AG08396 (cell line): ENCODE results near the gene C9orf85.

Experiments used
- DNase-seq: peaks from one replicate; pipeline ENCODE4 v3.0.0; 2012; ENCODE audit warnings: low spot score, mixed read lengths

C9orf85 gene

DNA sequence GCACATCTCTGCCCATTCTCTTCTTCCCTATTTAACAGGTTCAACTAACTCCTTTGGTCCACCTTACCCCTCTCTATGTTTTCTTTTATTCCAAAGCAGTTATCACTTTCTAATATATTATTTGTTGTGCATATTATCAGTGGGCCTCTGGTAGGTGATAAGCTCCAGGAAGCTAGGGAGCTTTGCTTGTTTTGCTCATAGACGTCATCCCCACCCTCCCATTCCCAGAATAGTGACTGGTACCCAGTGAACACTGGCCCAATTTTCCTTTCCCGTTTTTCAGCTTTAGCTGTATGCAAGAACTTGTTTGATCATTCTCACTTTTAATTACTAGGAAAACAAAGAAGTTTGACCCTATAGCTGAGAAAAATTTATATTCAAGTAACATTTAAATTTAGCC, 7.4 kb upstream of the C9orf85 start:
- DNase-seq = no peak

DNA sequence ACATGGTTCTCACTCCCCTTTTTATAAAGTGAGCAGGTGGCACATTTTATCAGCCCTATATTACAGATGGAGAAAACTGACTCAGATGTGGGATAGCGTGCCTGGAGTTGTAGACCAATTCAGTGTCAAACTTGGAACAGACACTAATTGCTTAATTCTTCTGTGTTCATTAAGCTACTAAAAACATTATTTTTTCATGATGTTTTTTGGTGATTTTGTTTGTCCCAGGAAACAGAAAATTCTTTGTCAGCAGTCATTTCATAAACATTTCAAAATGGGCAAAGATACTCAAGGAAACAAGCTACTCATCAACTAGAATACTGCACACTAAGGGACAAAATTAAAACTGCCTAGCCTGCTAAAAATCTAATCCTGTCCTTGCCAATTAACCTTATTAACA, 2.6 kb upstream of the C9orf85 start:
- DNase-seq = no peak

- DNase-seq = peak; percentile 43
Observed at GRCh38 chr9:71909887-71910649, 1.4 kb upstream of the C9orf85 start.

DNA sequence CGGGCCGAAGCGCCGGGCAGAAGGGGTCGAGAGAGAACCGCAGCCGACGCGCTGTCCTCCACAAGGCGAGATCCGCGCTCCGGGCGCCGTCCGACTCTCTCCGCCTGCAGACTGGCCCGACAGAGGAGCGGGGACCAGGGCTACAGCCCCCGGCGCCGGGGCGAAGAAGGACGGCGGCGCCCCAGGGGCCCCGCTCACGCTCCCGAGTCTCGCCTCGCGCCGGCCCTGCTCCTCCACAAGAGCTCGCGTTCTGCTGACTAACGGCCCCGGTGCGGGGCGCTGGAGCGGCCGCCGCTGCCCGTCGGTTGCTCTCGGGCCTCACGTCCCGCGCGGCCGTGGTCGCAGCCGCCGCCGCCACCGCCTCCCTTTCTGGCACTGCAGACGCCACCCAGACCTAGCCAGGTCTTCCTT, 784 bp upstream of the C9orf85 start:
- DNase-seq = peak; percentile 49

DNA sequence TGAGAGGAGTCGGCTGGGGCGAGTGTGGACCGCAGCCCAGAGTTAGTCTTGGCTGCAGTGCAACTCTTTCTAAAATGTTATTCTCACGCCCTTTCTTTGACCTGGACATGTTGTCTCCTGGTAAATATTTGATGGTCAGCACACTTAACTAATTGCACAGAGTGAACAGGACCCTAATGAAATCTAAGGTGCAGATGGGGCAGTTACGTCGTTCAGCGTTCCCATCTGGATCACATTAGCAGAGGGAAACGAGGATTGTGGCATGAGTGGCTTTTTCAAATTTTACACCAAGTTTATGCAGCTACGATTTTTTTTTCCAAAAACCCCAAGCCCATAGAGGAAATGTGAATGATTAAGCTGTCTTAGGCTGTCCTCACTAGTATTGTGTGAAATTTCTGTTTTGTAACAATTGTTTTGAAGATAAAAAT, 483 bp downstream of the C9orf85 start:
- peak; percentile 27 for DNase-seq

- no peak for DNase-seq
Observed at GRCh38 chr9:71915495-71915894, 4.1 kb downstream of the C9orf85 start.

DNA sequence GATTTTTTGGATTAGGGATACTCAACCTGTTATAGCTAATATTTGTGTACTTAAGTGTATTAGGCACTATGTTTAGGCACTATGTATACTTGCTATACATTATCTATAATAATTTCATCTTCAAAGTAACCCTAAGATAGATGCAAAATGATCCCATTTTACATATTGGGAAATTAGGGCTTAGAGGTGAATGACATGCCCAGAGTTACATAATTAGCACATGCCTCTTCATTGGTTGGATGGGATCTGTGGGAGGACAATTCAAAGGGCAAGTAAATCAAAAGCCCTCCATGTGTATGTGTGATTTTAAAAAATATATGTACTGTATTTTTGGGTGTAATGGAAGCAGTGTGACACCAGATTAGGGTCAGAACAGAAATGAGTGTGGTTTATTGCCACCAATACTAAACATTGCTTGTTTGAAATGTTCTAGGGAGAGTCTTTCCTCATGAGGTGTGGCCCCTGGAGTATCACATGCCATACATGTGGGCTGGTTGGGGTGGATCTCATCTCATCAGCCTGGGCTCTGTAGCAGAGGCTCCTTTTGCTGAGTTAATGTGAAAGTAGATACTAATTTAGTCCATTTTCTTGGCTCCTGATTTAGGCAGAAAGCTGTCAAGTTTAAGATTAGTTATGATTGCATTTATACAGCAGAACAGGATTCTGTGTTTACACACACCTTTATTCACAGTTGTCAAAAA, 5.5 kb downstream of the C9orf85 start:
- no peak for DNase-seq

GRCh38 chr9:71918419-71918818, 7.0 kb downstream of the C9orf85 start:
- DNase-seq = no peak

DNA sequence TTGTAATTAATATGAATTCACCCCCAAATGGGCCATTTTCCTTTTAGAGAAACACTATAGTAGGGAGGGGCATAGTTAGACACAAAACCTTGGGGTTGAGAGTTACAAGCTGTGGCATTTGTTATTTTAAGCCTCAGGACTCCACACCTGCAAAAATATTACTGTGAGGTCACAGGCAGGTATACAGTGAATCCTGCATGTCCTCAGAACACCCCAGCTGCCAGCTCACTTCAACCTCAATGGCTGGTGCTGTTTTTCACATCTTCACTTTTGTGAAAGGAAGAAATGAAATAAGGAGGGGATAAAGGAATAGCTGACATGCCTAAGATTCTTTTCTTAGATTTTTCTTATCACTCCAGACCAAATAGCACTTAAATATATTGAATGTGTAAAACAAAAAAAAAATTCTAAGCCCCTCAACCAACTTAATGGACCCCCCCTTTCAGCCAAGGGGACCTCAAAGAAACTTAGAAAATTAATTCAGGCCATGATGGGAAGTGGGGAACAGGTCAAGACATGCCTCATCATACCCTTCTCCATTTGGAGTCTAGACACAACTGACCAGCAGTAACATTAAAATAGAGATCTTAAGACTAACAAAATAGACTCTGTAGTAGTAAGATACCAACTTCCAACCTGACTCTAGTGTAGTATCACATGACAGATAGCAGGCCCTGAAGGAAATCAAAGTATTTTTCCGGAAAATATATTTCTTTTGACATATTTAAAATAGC, 9.2 kb downstream of the C9orf85 start:
- DNase-seq = no peak

DNA sequence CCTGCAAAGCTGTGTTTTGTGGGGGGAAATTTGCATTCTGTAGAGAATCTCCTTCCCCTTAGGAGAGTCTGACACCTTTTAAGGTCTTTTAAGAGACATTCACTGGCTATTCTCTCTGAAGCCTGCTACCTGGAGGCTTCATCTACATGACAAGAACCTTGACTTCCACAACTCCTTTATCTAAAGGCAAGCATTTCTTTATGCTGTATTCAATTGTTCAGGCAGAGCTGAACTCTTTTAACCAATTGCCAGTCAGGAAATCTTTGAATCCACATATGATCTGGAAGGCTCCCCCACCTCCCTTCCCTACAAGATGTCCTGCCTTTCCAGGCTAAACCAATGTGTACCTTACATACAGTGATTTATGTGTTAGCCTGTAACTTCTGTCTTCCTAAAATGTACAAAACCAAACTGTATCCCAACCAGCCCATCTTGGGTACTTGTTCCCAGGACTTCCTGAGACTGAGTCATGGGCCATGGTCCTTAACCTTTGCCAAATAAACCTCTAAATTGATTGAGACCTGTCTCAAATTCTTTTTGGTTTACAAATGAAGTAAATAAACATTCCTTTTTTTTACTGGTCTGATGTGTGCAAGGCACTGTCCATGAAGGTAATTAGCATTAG, 9.9 kb downstream of the C9orf85 start:
- no peak for DNase-seq

DNA sequence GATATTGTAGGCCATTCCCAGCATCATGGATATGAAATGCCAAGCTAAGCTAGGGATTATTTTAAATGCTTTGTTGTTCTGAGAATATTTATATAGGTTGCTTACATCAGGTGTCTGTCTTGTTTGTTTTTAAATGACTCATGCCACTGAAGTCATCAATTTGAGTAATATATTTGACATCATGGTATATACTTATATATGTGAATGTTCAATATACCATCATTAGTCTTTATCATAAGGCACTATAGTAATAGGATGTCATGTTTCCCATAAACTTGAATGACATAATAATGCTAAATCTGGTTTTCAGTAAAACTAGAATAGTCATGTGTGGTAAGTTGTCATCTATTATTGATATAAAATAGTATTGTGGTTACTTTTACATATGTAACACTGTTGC, 13.1 kb downstream of the C9orf85 start:
- no peak for DNase-seq

DNA sequence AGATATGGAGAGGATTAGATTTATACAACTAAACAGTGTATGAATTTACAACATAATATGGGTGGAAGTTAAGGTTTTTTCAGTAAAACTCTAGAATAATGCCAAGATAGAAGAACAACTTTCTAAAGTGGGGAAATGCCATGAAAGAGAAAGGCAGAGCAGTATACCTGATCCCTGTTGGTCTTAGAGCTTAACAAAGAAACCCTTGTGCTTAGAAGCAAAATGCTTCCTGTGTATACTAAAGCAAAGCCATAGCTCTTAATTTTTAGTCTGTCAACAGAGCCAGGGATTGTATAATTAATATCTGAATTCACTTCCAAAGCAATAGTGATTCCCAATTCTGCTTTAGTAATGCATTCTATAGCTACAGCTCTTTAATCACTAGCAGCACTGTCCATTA, 14.4 kb downstream of the C9orf85 start:
- DNase-seq = no peak

GRCh38 chr9:71928376-71928775, 16.9 kb downstream of the C9orf85 start:
- no peak for DNase-seq

DNA sequence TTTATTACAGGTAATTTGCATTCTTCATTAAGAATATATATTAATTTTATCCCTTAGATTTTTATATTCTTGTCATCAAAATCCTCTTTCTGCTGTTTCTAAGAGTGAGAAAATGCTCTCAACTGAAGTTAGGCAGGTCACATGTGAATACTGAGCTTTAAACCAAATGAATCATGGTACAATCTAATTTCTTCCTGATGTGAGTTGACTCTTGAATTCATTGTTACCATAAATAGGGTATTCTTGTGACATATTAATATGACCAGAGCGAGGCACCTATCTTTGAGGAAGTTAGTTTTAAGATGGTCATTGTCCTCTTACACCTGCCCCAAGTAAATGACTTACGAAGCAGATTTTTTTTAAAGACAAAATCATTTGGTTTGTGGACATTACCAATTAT, 17.4 kb downstream of the C9orf85 start:
- DNase-seq = no peak

GRCh38 chr9:71929223-71929622, 17.8 kb downstream of the C9orf85 start:
- no peak for DNase-seq

DNA sequence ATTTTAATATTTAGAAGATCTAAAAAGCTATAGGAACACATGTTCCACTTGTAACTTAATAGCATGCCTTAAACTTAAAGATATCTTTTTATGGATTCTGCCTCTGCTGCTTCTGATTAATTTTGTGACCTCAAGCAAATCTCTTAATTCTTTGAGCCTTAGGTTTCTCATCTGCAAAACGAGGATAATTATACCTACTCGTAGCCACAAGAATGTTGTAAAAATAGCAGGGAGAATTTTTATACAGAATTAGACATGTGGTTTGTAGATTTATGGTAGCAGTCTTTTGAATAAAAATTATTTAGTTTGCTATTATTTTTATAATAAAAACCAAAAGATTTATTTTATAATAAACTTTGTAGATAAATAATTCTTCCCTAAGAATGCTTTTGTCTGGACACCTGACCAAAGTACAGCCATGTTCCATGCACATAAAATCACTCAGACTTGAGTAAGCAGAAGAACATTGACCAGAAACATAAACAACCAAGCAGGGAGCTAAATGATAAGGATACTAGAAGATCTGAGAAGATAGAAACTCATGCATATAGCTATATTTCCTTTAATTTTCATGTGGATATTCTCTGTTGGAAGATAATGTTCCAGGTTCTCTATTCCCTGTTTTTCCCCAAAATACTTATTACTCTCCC, 18.5 kb downstream of the C9orf85 start:
- no peak for DNase-seq

DNA sequence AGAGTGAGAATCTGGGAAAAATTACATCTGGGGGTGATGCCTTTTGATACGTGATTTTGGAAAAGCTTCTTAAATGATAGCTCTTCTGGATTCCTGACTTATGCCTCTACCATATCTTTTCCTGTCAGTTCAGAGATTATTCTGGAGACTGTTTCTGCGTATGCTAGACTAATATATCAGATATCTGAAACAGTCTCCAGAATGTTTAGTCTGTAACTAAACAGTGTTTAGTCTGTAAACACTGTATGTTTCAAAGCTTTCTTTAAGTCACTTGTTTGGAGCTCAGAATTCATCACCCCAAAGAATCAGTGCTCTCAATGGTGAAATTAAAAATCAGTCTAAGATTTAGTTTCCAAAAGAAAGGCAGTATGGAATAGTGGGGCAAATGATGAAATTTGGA, 19.7 kb downstream of the C9orf85 start:
- DNase-seq = no peak

- no peak for DNase-seq
Observed at GRCh38 chr9:71936066-71936465, 24.6 kb downstream of the C9orf85 start.

- no peak for DNase-seq
Observed at GRCh38 chr9:71937070-71937625, 25.7 kb downstream of the C9orf85 start.

DNA sequence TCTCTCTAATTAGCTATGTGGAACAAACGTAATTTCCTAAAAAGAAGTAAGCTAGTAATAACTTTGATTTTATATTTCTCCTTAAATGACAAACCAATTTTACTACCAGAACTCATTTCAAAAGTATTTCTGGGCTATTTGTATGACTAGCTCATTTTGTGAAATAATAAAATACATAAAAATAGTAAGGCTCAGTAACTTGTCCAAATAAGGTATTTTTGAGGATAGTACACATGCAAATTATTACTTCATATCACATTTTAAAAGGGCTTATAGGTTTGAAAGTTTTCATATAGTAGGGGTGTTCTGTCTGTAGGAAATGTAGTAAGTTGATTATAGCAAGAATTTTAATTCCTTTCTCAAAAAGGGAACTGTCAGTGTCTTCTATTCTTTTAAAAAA, 26.5 kb downstream of the C9orf85 start:
- no peak for DNase-seq

GRCh38 chr9:71941060-71941568, 29.7 kb downstream of the C9orf85 start:
- peak; percentile 18 for DNase-seq
